DMS 273 treated with DMSO at 0.1 percent for 48 hours (cell line): ENCODE results near the gene PFKP.
A peak's percentile ranks its signal among the peaks of the same experiment; 100 is the strongest.

Source experiments
- DNase-seq: peaks from one replicate; lab custom pipeline; 2025; lab: John Stamatoyannopoulos, UW

Gene PFKP

DNA sequence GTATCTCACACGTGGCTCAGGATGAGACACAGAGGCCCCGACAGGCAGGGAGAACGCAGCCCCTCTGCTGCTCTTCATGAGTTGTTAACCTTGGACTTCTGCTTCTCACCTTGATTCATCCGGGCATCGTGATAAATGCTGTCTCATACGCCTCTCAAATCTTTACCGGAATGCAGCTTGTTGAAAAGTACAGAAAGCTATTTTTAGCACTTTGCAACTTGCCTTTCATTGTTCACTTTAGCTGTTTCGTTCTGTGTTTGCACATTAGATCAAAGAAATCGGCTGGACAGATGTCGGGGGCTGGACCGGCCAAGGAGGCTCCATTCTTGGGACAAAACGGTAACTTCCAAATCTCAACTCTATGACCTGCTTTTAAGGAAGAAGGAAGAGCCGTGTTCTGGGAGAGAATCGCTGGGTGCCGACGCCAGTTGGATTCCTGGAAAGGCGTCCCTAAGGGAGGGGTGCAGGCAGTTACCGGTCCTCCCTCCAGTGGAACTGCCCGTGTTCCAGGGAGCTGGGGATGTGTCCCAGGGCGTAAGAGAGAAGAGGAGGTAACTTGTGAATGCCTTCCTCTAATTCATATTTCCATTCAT, 49.3 kb downstream of the PFKP start:
- no peak for DNase-seq

GRCh38 chr10:3117486-3117885, 50.1 kb downstream of the PFKP start:
- DNase-seq: no peak

- DNase-seq: no peak
Measured at GRCh38 chr10:3118641-3119091, 51.3 kb downstream of the PFKP start.

DNA sequence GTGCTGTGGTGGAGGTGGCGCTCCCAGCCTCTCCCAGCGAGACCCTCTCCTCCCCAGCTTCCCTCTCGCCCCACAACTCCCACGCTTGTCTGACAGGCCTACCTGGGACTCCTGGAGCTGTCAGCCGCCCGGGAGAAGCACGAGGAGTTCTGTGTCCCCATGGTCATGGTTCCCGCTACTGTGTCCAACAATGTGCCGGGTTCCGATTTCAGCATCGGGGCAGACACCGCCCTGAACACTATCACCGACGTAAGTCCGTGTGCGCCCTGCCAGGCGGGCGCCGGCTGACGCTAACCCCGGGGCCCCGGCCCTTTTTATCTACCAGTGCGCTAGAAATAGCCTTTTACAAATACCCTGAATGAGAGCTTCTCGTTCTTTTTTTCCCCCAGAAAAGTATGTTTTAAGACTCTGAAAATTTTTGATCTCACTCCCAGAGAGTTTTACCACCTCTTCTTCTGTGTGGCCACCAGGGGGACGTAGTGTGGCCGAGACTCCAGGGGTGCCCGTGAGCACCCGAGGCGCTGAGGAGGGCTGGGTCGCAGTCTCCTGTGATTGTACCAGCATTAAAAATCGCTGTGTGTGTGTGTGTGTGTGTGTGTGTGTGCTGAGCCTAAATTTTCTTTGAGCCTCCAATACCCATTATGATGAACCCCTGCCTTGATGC, 52.6 kb downstream of the PFKP start:
- no peak for DNase-seq

- DNase-seq: no peak
Measured at GRCh38 chr10:3122034-3122433, 54.7 kb downstream of the PFKP start.

DNA sequence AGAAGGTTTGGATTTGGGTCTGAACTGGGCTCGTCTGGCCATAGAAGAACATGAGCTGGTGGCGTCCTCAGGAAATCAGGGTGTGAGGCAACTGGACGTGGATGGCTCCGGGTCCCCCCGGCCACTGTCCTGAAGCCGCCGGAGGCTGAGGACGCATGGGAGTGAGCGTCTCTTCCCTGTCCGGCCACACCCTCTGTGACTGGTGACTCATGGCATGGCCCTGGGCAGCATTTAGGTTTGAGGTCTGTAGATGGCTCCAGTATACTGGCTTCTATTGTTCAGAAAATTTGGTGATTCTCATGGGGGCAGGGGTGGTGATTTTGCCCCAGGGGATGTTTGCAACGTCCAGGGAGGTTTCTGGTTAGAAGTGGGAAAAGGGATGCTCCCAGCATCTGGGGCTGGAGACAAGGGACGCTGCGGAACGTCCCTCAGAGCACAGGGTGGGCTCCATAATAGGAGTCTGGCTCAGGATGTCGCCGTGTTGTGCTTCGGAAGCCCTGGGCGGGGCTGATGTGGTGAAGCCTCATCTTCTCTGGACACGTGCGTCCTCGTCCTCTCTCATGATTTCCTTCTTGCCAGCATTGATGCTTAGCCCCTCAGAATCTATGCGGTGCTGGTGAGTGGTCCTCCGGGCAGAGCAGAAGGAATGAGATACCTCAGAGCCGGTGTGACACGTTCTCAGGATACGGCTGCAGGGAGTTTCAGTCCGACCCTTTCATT, 55.3 kb downstream of the PFKP start:
- no peak for DNase-seq

DNA sequence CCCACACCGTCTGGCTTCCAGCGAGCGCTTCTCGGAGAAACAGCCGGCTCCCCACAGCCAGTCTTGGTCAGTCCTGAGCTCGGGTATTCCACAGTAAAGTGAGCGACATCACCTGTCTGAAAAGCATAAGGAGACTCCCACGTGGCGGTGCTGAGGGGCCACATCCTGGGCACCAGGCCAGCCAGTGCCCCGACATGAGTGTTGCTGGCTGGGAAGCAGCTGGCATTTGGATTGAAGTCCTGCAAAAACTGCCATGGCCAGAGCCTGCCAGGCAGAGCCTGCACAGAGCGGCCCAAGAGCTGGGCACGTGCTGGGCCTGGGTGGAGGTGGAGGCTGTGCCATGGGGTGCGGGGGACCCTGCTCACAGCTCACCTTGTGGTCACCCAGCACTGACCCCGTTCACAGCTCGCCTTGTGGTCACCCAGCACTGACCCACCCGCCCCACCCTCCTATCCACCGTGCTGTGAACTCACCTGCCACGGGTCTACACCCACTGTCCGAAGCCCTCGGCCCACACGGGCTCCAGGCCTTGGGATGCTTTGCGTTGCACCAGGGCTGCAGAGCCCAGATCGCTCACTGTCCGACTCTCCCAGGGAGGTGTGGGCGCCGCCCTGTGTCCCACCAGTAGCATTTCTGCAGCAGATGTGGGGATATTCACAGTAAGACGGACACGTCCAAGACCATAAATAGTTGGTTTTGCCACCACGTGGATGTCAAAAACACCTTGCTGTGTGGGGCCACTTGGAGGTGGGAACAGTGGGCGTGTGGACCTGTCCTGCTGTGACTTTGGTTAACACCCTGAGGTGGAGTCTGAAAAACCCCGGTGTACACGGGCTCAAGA, 56.4 kb downstream of the PFKP start:
- DNase-seq: no peak

- no peak for DNase-seq
Measured at GRCh38 chr10:3124412-3125175, 57.2 kb downstream of the PFKP start.

DNA sequence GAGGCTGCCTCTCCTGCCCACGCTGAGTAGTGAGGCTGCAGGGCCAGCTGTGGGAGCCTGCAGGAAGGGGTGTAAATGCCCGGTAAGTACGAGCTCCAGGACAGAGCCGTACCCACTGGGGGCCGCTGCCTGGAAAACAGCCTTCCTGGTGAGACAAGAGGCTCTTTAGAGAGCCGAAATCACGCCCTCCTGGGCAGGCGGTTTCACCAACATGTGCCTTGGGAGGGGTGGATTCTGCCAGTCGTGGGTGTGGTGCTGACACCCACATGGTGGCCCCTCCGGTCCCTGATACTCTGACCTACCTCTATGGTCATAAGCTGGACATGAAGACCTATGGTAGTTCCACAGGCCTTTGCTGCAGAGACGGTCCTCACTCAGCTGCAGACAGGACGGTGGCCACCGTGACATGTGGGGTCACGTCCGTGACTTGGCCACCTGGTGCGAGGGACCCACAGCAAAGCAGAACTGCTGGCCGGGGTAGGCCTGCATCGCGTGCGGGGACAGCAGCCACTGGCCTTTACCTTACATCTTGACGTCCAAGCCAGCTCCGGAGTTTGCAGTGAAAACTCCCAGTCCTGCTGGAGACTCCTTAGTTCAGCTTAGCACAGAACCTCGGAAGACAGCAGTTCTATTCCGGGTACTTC, 58.3 kb downstream of the PFKP start:
- DNase-seq: no peak

DNA sequence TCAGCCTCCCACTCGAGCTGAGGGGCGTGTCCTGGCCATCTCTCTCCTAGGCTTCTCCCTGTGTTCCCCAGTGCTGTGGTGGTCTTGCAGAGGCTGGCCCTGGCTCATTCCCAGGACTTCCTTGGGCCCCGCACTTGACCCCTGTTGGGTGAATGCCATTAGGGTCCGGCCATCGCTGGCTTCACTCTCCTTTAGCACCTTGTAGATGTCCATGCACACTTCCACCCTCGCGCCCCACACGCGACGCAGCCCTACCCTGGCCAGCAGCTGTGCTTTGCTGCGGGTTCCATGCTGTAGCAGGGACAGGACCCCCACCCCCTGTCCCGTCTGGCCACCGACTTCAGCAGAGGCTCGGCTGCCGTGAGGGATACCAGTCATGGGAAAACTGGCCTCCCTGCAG, 58.9 kb downstream of the PFKP start:
- no peak for DNase-seq

DNA sequence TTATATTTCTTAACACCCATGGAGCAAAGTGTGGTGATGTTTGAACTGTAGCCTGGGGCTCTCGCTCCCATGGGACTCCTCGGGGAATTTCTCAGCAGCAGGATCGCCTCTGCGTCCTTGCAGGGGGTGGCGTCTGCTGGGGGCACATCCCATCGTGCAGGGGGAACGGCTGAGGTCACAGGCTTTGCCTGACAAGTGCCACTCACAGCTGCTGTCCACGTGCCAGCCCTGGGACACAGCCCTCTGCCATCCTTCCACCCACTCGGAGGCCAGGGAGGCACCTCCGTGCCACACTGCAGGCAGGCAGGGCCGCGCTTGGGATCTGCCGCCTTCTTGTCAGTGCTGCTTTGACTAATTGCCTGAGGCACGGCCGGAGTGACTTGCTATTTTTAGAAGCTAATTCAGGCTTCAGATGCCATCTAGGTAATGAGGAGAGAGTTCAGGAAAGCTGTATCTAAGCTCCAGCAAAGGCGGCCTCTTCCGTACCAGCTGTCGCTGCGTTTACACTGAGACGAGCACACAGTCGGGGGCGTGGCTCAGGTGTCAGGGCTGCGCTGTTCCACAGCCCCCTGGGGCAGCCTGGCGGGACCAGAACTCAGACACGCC, 59.5 kb downstream of the PFKP start:
- peak; percentile 55 for DNase-seq

GRCh38 chr10:3127921-3128320, 60.6 kb downstream of the PFKP start:
- DNase-seq: no peak

GRCh38 chr10:3128379-3129130, 61.2 kb downstream of the PFKP start:
- no peak for DNase-seq

DNA sequence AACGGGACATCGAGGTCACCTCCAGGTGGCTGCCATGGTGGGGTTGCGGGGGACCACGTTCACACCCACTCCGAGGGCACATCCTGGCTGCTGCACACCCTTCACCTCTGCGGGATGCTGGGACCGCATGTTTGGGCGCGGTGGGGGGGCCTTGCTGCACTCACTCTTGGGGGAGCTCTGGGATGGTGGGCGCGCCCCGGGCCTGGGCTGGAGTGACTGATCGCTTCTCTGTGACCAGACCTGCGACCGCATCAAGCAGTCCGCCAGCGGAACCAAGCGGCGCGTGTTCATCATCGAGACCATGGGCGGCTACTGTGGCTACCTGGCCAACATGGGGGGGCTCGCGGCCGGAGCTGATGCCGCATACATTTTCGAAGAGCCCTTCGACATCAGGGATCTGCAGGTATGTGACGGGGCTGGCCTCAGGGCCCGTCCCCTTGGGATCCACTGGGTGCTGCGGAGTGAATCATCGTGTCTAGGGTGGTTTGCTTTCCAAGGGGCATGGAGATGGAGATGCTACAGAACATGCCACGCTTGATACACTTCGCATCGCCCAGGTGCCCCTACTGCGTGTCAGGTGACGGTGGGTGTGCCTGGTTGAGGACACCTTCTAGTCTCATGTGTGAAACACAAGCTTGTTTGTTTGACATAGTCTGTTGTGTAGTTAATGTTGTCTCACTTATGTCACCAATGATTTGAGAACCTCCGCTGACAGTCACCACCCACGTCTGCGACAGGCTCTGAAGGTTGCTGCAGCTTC, 62.4 kb downstream of the PFKP start:
- no peak for DNase-seq

DNA sequence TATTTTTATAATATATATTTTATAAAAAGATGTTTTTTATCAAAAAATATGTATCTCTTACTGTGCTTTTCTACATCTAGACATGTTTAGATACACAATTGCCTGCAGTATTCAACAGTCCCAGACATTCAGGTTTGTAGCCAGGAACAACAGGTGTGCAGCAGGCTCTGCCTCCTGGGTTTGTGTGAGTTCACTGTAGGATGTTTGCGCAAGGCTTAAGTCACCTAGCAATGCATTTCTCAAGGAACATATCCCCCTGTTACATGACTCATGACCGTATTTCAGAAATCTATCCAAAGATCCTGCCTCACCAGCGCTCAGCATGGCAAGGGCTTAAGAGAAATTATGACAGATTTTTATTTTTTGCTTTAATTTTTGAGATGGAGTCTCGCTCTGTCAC, 63.8 kb downstream of the PFKP start:
- no peak for DNase-seq

DNA sequence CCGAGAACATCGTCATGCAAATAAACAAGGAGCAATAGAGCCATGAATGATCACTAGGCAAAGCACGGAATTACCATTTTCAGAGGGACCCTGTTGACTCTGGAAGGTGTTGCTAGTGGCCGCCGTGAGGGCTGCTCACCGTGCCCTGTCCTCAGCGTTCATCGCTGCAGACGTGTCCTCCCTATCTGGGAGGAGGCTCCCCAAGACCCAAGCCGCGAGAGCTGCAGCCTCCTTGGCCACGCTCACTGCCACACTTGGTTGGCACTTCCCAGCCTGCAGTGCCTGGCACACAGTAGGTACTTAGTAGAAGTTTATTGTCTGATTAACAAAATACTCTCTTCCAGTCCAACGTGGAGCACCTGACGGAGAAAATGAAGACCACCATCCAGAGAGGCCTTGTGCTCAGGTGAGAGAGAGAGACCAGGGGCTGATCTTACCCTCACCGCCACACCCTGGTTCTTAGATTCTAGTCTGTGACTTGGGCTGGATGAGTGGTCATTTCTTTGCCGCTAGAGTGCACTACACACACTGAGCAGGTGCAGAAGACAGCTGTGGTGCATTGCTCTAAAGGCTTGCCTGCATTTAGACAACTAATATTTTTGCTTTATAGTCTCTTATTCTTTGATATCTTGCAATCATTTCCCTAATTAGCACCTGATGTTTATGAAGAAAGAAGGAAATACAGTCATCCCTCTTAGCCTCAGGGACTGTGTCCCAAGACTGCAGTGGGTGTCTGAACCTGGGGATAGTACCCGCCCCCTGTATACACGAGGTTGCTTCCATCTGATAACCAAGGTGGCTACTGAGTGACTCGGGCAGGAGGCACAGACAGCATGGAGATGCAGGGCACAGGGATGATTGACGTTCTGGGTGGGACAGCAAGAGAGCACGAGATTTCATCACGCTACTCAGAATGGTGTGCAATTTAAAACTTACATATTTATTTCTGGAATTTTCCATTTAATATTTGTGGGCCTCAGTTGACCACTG, 65.0 kb downstream of the PFKP start:
- DNase-seq: no peak

DNA sequence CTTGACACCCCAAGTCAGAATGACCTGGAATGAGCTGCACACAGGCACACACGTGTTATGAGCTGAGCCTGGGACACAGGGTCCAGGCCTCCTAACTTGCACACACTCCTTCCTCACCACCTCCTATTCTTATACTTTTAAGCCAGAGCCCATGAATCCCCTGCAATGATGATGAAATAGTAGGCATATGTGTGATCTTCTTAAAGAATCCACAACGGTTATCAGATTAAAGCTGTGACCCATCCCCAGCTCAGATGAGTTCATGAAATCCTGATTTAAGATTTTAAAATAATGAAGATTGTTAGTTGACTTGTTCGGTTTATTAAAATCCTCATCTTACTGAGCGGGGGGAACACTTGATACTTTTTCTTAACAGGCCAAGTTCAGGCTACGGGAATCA, 66.6 kb downstream of the PFKP start:
- DNase-seq: no peak

GRCh38 chr10:3135006-3135405, 67.7 kb downstream of the PFKP start:
- no peak for DNase-seq
